Endodermal cell (in vitro differentiated cells): ENCODE results near the gene MEIKIN. TPM values are rescaled to one million over a fixed set of nuclear protein-coding genes. Genes with fewer than 3 reads are reported as not detected.
A peak's percentile ranks its signal among the peaks of the same experiment; 100 is the strongest.

Experiments used
- DNase-seq: peaks from one replicate; pipeline ENCODE4 v3.0.0-alpha.2; 2017
- H3K27ac ChIP-seq: 2 replicates; pipeline ENCODE4 v1.5.1; 2013; ENCODE audit warnings: mild to moderate bottlenecking, low read depth, low read length, moderate library complexity
- H3K27me3 ChIP-seq: 2 replicates; pipeline ENCODE4 v1.6.1; 2013; ENCODE audit warnings: mild to moderate bottlenecking, low read length, moderate library complexity; ENCODE audit not compliant: insufficient read depth, control insufficient read depth, poor library complexity, severe bottlenecking
- H3K36me3 ChIP-seq: 2 replicates; pipeline ENCODE4 v1.7.0; 2013; ENCODE audit warnings: mild to moderate bottlenecking, low read length, moderate library complexity; ENCODE audit not compliant: control insufficient read depth, insufficient read depth
- H3K4me1 ChIP-seq: one replicate; pipeline ENCODE4 v1.7.0; 2013; ENCODE audit warnings: low read length; ENCODE audit not compliant: control insufficient read depth, insufficient read depth
- H3K4me3 ChIP-seq: 2 replicates; pipeline ENCODE4 v1.5.1; 2013; ENCODE audit warnings: mild to moderate bottlenecking, low read length, moderate library complexity
- H3K9ac ChIP-seq: 2 replicates; pipeline ENCODE4 v1.6.1; 2013; ENCODE audit warnings: mild to moderate bottlenecking, low read length, moderate library complexity; ENCODE audit not compliant: poor library complexity, severe bottlenecking; ENCODE audit errors: extremely low read depth
- H3K9me3 ChIP-seq: 2 replicates; pipeline ENCODE4 v1.6.1; 2013; ENCODE audit warnings: mild to moderate bottlenecking, low read length, moderate library complexity; ENCODE audit not compliant: control insufficient read depth
- H3K27ac Mint-ChIP-seq: 2 replicates; pipeline ENCODE4 v1.8.0; 2020; ENCODE audit warnings: mixed read lengths
- H3K27me3 Mint-ChIP-seq: 2 replicates; pipeline ENCODE4 v1.8.0; 2021; ENCODE audit warnings: mild to moderate bottlenecking, mixed read lengths; ENCODE audit not compliant: insufficient read depth
- H3K36me3 Mint-ChIP-seq: 2 replicates; pipeline ENCODE4 v1.8.0; 2020; ENCODE audit warnings: low read depth, mixed read lengths
- H3K4me1 Mint-ChIP-seq: 2 replicates; pipeline ENCODE4 v1.8.0; 2020; ENCODE audit warnings: mixed read lengths
- H3K4me3 Mint-ChIP-seq: 2 replicates; pipeline ENCODE4 v1.8.0; 2020; ENCODE audit warnings: mild to moderate bottlenecking, moderate library complexity, mixed read lengths
- H3K9me3 Mint-ChIP-seq: 2 replicates; pipeline ENCODE4 v1.8.0; 2020; ENCODE audit warnings: mild to moderate bottlenecking, mixed read lengths
- WGBS, 2 experiments: methylation state at CpG; one replicate each; pipeline versions ENCODE4 v1.1.5 to v1.1.7; 2013; ENCODE audit warnings: missing lambda C conversion rate in 2 of 2, mixed read lengths in 1 of 2; ENCODE audit not compliant: insufficient coverage in 1 of 2, insufficient read length in 1 of 2; 5-methylcytosine and 5-hydroxymethylcytosine counted together
- total RNA-seq, 2 donors: library from RNA; stranded (reverse); fragmentation: NEBNext Ultra II Directional in 1 of 2; extraction: Animal tissue kit (Norgen Biotek cat#: 25700) in 1 of 2; gene quantifications; 2 replicates in 1 of 2; 3 replicates in 1 of 2; pipeline ENCODE4 v1.2.1, GENCODE V29; 2021
- TF ChIP-seq, protein P1 (sequence below): fragments of 200-600 bp; sonication (generic); conservative IDR thresholded peaks from 2 replicates; pipeline ENCODE4 v1.5.0; 2021; ENCODE audit warnings: antibody characterized with exemption, mild to moderate bottlenecking

The MEIKIN gene
- total RNA-seq, 2 donors from 2014 or later, result not detected

- TF ChIP-seq, protein P1, sequence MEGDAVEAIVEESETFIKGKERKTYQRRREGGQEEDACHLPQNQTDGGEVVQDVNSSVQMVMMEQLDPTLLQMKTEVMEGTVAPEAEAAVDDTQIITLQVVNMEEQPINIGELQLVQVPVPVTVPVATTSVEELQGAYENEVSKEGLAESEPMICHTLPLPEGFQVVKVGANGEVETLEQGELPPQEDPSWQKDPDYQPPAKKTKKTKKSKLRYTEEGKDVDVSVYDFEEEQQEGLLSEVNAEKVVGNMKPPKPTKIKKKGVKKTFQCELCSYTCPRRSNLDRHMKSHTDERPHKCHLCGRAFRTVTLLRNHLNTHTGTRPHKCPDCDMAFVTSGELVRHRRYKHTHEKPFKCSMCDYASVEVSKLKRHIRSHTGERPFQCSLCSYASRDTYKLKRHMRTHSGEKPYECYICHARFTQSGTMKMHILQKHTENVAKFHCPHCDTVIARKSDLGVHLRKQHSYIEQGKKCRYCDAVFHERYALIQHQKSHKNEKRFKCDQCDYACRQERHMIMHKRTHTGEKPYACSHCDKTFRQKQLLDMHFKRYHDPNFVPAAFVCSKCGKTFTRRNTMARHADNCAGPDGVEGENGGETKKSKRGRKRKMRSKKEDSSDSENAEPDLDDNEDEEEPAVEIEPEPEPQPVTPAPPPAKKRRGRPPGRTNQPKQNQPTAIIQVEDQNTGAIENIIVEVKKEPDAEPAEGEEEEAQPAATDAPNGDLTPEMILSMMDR, result no peak
- Histone ChIP-seq H3K9me3 (no peaks in the 10 kb centered on the region), H3K27ac (no peak overlapping the region), H3K4me1 (peaks cover 8% of the 10 kb centered on the region), H3K4me3 (peak overlapping the region; percentile 15), H3K9ac (no peak overlapping the region), H3K36me3 (no peaks in the 10 kb centered on the region), H3K27me3 (no peaks in the 10 kb centered on the region)
- no peak overlapping the region for H3K4me3 Mint-ChIP-seq
- no peaks in the 10 kb centered on the region for H3K9me3 Mint-ChIP-seq
- peaks cover 6% of the 10 kb centered on the region for H3K36me3 Mint-ChIP-seq
- H3K4me1 Mint-ChIP-seq, result peaks cover 16% of the 10 kb centered on the region
- no peak overlapping the region for H3K27ac Mint-ChIP-seq
- WGBS, 2 experiments, result 92 to 95% methylated on average over 4 of the region's 4 CpGs
- H3K27me3 Mint-ChIP-seq, result no peaks in the 10 kb centered on the region
- no peak for DNase-seq
Measured at GRCh38 chr5:131787736-131788135, 157.7 kb downstream of the MEIKIN start.

DNA sequence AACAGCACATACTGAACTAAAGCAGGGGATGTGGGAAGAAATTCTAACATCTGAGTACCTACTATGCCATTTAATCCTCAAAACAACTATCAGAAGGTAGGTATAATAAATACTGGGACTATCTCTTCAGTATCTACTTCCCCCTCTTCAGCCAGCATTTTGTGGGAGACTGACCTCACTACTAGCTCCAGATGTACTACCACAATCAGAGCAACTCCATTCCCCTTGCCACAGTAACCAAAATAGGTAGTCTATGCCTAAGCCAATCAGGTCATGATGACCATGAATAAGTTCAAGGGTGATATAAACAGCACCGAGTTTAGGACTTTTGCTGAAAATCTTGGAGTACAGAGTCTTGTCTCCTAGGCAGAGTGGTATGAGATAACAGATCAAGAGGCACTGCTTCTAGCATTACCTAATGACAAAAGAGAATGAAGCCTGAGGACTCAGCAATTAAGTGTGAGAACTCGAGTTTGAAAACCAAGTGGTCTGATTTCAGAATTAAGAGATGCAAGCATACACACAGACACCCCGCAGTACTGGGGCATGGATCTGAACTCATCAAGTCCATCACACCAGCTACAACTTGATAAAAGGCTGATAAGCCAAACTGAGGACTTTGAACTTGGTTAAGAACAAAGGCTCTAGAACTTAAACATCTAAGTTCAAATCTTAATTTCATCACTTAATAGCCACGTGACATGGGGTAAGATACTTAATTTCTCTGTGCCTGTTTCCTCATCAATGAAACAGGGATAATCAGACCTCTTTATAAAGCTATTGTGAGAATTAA, 158.4 kb downstream of the MEIKIN start:
- Histone ChIP-seq H3K36me3 (no peaks in the 10 kb centered on the region), H3K9me3 (no peaks in the 10 kb centered on the region), H3K4me1 (peaks cover 8% of the 10 kb centered on the region), H3K4me3 (peak overlapping the region; percentile 15), H3K9ac (no peak overlapping the region), H3K27ac (no peak overlapping the region), H3K27me3 (no peaks in the 10 kb centered on the region)
- WGBS, 2 experiments, result 87 to 91% methylated on average over 3 to 4 of the region's 4 CpGs
- Mint-ChIP-seq H3K36me3 (peaks cover 7% of the 10 kb centered on the region), H3K9me3 (no peaks in the 10 kb centered on the region), H3K4me1 (peaks cover 16% of the 10 kb centered on the region), H3K4me3 (no peak overlapping the region), H3K27ac (peak overlapping the region; percentile 32), H3K27me3 (no peaks in the 10 kb centered on the region)
- DNase-seq, result no peak
- TF ChIP-seq, protein P1, result no peak

DNA sequence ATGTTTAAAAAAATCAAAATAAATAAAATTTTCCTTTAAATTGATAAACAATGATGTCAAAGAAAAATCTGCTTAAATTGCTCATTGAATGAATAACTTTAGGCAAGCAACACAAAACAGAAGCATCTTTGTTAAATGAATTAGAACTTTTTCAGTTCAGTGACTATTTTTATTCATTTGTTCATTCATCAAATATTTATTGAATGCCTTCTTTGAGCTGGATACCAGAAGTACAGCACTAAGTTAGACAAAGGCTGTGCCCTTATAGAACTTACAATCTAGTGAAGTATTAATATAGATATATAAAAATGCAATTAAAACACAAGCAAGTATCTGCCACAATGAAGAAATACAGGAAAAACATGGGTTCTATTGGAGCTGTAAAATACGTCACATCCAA, 159.4 kb downstream of the MEIKIN start:
- no peaks in the 10 kb centered on the region for H3K27me3 ChIP-seq
- H3K9ac ChIP-seq, result no peak overlapping the region
- no peak overlapping the region for H3K27ac Mint-ChIP-seq
- H3K36me3 ChIP-seq, result no peaks in the 10 kb centered on the region
- DNase-seq, result no peak
- WGBS, 2 experiments, result 80 to 90% methylated on average over 1 of the region's 1 CpG
- H3K4me1 ChIP-seq, result peaks cover 8% of the 10 kb centered on the region
- H3K4me3 ChIP-seq, result no peak overlapping the region
- no peaks in the 10 kb centered on the region for H3K9me3 Mint-ChIP-seq
- H3K4me3 Mint-ChIP-seq, result no peak overlapping the region
- TF ChIP-seq, protein P1, result no peak
- H3K36me3 Mint-ChIP-seq, result peaks cover 14% of the 10 kb centered on the region
- no peaks in the 10 kb centered on the region for H3K27me3 Mint-ChIP-seq
- no peak overlapping the region for H3K27ac ChIP-seq
- no peaks in the 10 kb centered on the region for H3K9me3 ChIP-seq
- H3K4me1 Mint-ChIP-seq, result peaks cover 16% of the 10 kb centered on the region
